Skeletal muscle tissue (tissue), 4 donors: ENCODE measurements around the gene POU2AF1. TPM values are rescaled to one million over a fixed set of nuclear protein-coding genes. Genes with fewer than 3 reads are reported as not detected.

Experiments
- H3K27ac ChIP-seq: one replicate; pipeline ENCODE4 v1.7.0; 2013; ENCODE audit warnings: mild to moderate bottlenecking, low read depth, low read length, inconsistent platforms
- H3K27me3 ChIP-seq, 3 donors: one replicate each; pipeline ENCODE4 v1.7.0; 2013; ENCODE audit warnings: low read length in 3 of 3; ENCODE audit not compliant: control insufficient read depth in 3 of 3, insufficient read depth in 3 of 3
- H3K36me3 ChIP-seq, 3 donors: one replicate each; pipeline ENCODE4 v1.7.0; 2013; ENCODE audit warnings: low read length in 3 of 3; ENCODE audit not compliant: control insufficient read depth in 3 of 3, insufficient read depth in 3 of 3
- H3K4me1 ChIP-seq, 3 donors: one replicate each; pipeline ENCODE4 v1.7.0; 2013; ENCODE audit warnings: low read length in 3 of 3, mild to moderate bottlenecking in 3 of 3; ENCODE audit not compliant: control insufficient read depth in 3 of 3, insufficient read depth in 3 of 3
- H3K4me3 ChIP-seq, 3 donors: one replicate each; pipeline ENCODE4 v1.7.0; 2013; ENCODE audit warnings: low read length in 3 of 3
- H3K9ac ChIP-seq, 3 donors: one replicate each; pipeline ENCODE4 v1.7.0; 2013; ENCODE audit warnings: low read length in 3 of 3, mild to moderate bottlenecking in 3 of 3, moderate library complexity in 2 of 3, low read depth in 1 of 3
- H3K9me3 ChIP-seq, 3 donors: one replicate each; pipeline ENCODE4 v1.7.0; 2013; ENCODE audit warnings: low read length in 3 of 3; ENCODE audit not compliant: control insufficient read depth in 3 of 3
- total RNA-seq: library from RNA; depleted of rRNA; stranded (reverse); fragments of >200 nt; gene quantifications from one replicate; pipeline ENCODE4 v1.2.3, GENCODE V29; 2014
- donor health status: Osteomylitis.

The POU2AF1 gene
- not detected for total RNA-seq

GRCh38 chr11:111378861-111379601, at the start of gene POU2AF1:
TSS of gene POU2AF1 (minus strand) at chr11:111379275. CDS start at chr11:111379177, 98 bp downstream.
- no peak within 1 kb of the TSS for H3K9ac ChIP-seq
- H3K27me3 ChIP-seq = peaks cover 0 to 7% (median 0%) of the 10 kb centered on the region in 3 donors
- H3K4me1 ChIP-seq = peaks cover 0 to 6% (median 0%) of the 10 kb centered on the region in 3 donors
- H3K36me3 ChIP-seq = no peaks in the 10 kb centered on the region
- H3K9me3 ChIP-seq = no peaks in the 10 kb centered on the region
- no peak within 1 kb of the TSS for H3K27ac ChIP-seq
- H3K4me3 ChIP-seq = no peak within 1 kb of the TSS

- no peaks in the 10 kb centered on the region for H3K9me3 ChIP-seq
These were observed 49.2 kb upstream of the POU2AF1 start for GRCh38 chr11:111428113-111428876.

GRCh38 chr11:111427471-111427912, 48.4 kb upstream of the POU2AF1 start:
- H3K36me3 ChIP-seq = no peaks in the 10 kb centered on the region
- H3K4me3 ChIP-seq = no peak overlapping the region
- peaks cover 0 to 3% (median 0%) of the 10 kb centered on the region in 3 donors for H3K4me1 ChIP-seq
- no peaks in the 10 kb centered on the region for H3K27me3 ChIP-seq
- H3K9me3 ChIP-seq = no peaks in the 10 kb centered on the region
- H3K27ac ChIP-seq = no peak overlapping the region
- no peak overlapping the region for H3K9ac ChIP-seq

More at GRCh38 chr11:111428113-111428876, 49.2 kb upstream of the POU2AF1 start:
- no peak overlapping the region for H3K27ac ChIP-seq
- H3K4me1 ChIP-seq = no peaks in the 10 kb centered on the region
- H3K4me3 ChIP-seq = no peak overlapping the region
- no peaks in the 10 kb centered on the region for H3K36me3 ChIP-seq
- no peaks in the 10 kb centered on the region for H3K27me3 ChIP-seq
- no peak overlapping the region for H3K9ac ChIP-seq

- Histone ChIP-seq H3K27me3 (no peaks in the 10 kb centered on the region), H3K4me1 (peaks cover 0 to 3% (median 0%) of the 10 kb centered on the region in 3 donors), H3K9ac (no peak overlapping the region), H3K36me3 (no peaks in the 10 kb centered on the region), H3K4me3 (no peak overlapping the region), H3K27ac (no peak overlapping the region), H3K9me3 (no peaks in the 10 kb centered on the region)
These were observed 47.5 kb upstream of the POU2AF1 start for GRCh38 chr11:111426617-111427016.

- H3K27ac ChIP-seq = no peak overlapping the region
- no peaks in the 10 kb centered on the region for H3K9me3 ChIP-seq
- H3K36me3 ChIP-seq = no peaks in the 10 kb centered on the region
- H3K9ac ChIP-seq = no peak overlapping the region
- H3K4me3 ChIP-seq = no peak overlapping the region
- H3K4me1 ChIP-seq = peaks cover 12 to 15% (median 15%) of the 10 kb centered on the region in 3 donors
- no peaks in the 10 kb centered on the region for H3K27me3 ChIP-seq
These were observed 44.2 kb upstream of the POU2AF1 start for GRCh38 chr11:111423250-111423615.

GRCh38 chr11:111422494-111423249, 43.6 kb upstream of the POU2AF1 start:
- Histone ChIP-seq H3K27ac (no peak overlapping the region), H3K36me3 (no peaks in the 10 kb centered on the region), H3K4me1 (peaks cover 18 to 21% (median 20%) of the 10 kb centered on the region in 3 donors), H3K9ac (no peak overlapping the region), H3K4me3 (no peak overlapping the region), H3K9me3 (no peaks in the 10 kb centered on the region), H3K27me3 (no peaks in the 10 kb centered on the region)

GRCh38 chr11:111421251-111421650, 42.2 kb upstream of the POU2AF1 start:
- no peaks in the 10 kb centered on the region for H3K9me3 ChIP-seq
- peaks cover 25 to 28% (median 28%) of the 10 kb centered on the region in 3 donors for H3K4me1 ChIP-seq
- H3K9ac ChIP-seq = no peak overlapping the region
- H3K27me3 ChIP-seq = no peaks in the 10 kb centered on the region
- no peak overlapping the region for H3K27ac ChIP-seq
- no peaks in the 10 kb centered on the region for H3K36me3 ChIP-seq
- H3K4me3 ChIP-seq = no peak overlapping the region

- H3K27ac ChIP-seq = no peak overlapping the region
- H3K9me3 ChIP-seq = no peaks in the 10 kb centered on the region
- no peak overlapping the region for H3K9ac ChIP-seq
- peaks cover 25 to 28% (median 28%) of the 10 kb centered on the region in 3 donors for H3K4me1 ChIP-seq
- no peak overlapping the region for H3K4me3 ChIP-seq
- H3K27me3 ChIP-seq = no peaks in the 10 kb centered on the region
- no peaks in the 10 kb centered on the region for H3K36me3 ChIP-seq
These were observed 40.7 kb upstream of the POU2AF1 start for GRCh38 chr11:111419641-111420327.

GRCh38 chr11:111419181-111419580, 40.1 kb upstream of the POU2AF1 start:
- Histone ChIP-seq H3K9ac (peak overlapping the region in 1 of 3 donors; percentile 8), H3K9me3 (no peaks in the 10 kb centered on the region), H3K36me3 (no peaks in the 10 kb centered on the region), H3K4me1 (peaks cover 25 to 28% (median 28%) of the 10 kb centered on the region in 3 donors), H3K27me3 (no peaks in the 10 kb centered on the region), H3K4me3 (no peak overlapping the region), H3K27ac (no peak overlapping the region)
